ENCODE results near the gene RFPL3.

RFPL3 gene

DNA sequence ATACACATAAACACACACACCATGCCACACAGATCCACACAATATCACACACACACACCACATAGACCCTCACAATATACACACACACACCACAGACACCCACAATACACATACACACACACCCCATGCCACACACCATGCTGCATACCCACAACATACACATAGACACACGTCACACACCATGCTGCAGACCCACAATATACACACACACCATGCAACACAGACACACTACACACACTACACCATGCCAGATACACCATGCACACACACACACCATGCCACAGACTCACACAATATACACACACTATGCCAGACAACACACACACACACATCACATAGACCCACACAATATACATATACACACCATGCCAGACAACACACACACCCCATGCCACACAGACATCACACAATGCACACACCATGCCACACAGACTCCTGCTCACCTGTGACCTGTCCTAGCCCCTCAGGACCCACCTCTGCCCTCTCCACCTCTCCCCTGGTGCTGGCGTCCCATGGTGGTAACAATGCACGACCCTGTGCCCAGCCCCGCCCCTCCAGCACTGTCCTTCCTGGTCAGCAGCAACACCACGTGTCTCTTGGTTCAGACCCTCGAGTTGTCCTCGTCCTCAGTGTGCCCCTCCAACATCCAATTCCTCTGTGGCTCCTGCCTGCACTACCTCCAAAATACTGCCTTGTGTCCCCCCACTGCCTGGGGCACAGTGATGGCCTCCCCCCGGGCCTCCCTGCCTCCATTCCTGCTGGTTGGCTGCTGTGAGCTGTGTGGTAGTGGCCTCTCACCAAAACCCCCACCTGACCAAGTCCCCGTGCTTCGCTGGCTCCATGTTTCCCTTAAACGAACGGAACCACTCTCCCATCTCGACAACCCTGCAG, 23.7 kb upstream of the RFPL3 start:
- Histone ChIP-seq H4K20me1 (ENCODE audit: insufficient read depth, low read length) (no peaks in the 10 kb centered on the region), H3K27me3 (ENCODE audit: insufficient read depth, low read length, poor library complexity) (peaks cover 13% of the 10 kb centered on the region), H3K79me2 (ENCODE audit: insufficient read depth, low read length) (no peaks in the 10 kb centered on the region), H3K36me3 (ENCODE audit: insufficient read depth, low read length) (no peaks in the 10 kb centered on the region), H3K27ac (ENCODE audit: low read length) (no peak overlapping the region), H3K9me3 (ENCODE audit: insufficient read depth, low read length, severe bottlenecking) (no peaks in the 10 kb centered on the region), H3K4me3 (ENCODE audit: low read depth in 1 of 2, low read length in 2 of 2) (no peak overlapping the region), H3K4me1 (ENCODE audit: insufficient read depth, low read length) (no peaks in the 10 kb centered on the region), H3K4me2 (ENCODE audit: insufficient read depth, low read length) (no peak overlapping the region), H2AFZ (ENCODE audit: low read depth, low read length) (no peak overlapping the region), H3K9ac (ENCODE audit: low read depth, low read length) (no peak overlapping the region)
- TF ChIP-seq EZH2 (IDR thresholded peaks at IDR 0.05; ENCODE audit: borderline replicate concordance, low read depth, low read length, severe bottlenecking), result no peak
- TF ChIP-seq, protein P1, sequence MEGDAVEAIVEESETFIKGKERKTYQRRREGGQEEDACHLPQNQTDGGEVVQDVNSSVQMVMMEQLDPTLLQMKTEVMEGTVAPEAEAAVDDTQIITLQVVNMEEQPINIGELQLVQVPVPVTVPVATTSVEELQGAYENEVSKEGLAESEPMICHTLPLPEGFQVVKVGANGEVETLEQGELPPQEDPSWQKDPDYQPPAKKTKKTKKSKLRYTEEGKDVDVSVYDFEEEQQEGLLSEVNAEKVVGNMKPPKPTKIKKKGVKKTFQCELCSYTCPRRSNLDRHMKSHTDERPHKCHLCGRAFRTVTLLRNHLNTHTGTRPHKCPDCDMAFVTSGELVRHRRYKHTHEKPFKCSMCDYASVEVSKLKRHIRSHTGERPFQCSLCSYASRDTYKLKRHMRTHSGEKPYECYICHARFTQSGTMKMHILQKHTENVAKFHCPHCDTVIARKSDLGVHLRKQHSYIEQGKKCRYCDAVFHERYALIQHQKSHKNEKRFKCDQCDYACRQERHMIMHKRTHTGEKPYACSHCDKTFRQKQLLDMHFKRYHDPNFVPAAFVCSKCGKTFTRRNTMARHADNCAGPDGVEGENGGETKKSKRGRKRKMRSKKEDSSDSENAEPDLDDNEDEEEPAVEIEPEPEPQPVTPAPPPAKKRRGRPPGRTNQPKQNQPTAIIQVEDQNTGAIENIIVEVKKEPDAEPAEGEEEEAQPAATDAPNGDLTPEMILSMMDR (IDR thresholded peaks at IDR 0.05; ENCODE audit: borderline replicate concordance, extremely low read depth, low read length, poor library complexity, severe bottlenecking), result no peak
- ATAC-seq (ENCODE audit: insufficient read depth, low read depth), result no peak
- no peak for DNase-seq

DNA sequence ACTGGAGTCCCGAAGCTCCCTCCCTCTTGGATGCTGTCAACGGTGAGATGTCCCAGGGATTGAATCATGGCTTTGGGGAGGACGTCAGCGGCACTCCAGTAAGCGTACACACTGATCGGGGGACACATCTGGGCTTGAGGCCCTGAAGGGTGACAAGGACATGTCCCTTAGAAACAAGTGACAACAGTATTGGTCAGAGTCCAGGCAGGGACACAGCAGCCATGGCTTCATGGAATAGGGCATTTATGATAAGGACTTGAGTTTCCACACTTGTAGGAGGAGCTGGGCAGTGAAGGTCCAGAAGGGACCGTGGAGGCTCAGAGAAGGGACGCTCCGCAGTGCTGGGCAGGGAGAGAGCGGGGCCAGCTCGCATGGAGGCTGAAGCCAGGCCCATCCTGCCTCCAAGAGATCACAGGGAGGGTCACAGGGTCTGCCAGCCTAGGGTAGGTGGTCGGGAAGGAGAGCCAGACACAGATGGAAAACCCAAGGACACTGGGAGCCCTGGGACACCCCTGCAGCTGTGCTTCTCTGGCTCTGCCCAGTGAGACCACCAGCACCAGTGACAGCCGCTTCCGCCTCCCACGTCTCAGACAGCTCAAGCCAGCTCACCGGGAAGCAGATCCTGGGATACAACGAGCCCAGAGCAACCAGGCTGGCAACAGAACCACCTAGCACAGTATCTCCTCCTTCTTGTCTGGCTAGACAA, 22.9 kb upstream of the RFPL3 start:
- no peak overlapping the region for H3K9ac ChIP-seq (ENCODE audit: low read depth, low read length)
- DNase-seq, result no peak
- H2AFZ ChIP-seq (ENCODE audit: low read depth, low read length), result no peak overlapping the region
- H3K79me2 ChIP-seq (ENCODE audit: insufficient read depth, low read length), result no peaks in the 10 kb centered on the region
- no peaks in the 10 kb centered on the region for H3K4me1 ChIP-seq (ENCODE audit: insufficient read depth, low read length)
- no peaks in the 10 kb centered on the region for H3K9me3 ChIP-seq (ENCODE audit: insufficient read depth, low read length, severe bottlenecking)
- H3K36me3 ChIP-seq (ENCODE audit: insufficient read depth, low read length), result no peaks in the 10 kb centered on the region
- peaks cover 13% of the 10 kb centered on the region for H3K27me3 ChIP-seq (ENCODE audit: insufficient read depth, low read length, poor library complexity)
- no peak overlapping the region for H3K27ac ChIP-seq (ENCODE audit: low read length)
- no peak overlapping the region for H3K4me2 ChIP-seq (ENCODE audit: insufficient read depth, low read length)
- no peak for TF ChIP-seq EZH2 (IDR thresholded peaks at IDR 0.05; ENCODE audit: borderline replicate concordance, low read depth, low read length, severe bottlenecking)
- TF ChIP-seq, protein P1 (IDR thresholded peaks at IDR 0.05; ENCODE audit: borderline replicate concordance, extremely low read depth, low read length, poor library complexity, severe bottlenecking), result no peak
- H3K4me3 ChIP-seq (ENCODE audit: low read depth in 1 of 2, low read length in 2 of 2), result no peak overlapping the region
- no peaks in the 10 kb centered on the region for H4K20me1 ChIP-seq (ENCODE audit: insufficient read depth, low read length)
- no peak for ATAC-seq (ENCODE audit: insufficient read depth, low read depth)

DNA sequence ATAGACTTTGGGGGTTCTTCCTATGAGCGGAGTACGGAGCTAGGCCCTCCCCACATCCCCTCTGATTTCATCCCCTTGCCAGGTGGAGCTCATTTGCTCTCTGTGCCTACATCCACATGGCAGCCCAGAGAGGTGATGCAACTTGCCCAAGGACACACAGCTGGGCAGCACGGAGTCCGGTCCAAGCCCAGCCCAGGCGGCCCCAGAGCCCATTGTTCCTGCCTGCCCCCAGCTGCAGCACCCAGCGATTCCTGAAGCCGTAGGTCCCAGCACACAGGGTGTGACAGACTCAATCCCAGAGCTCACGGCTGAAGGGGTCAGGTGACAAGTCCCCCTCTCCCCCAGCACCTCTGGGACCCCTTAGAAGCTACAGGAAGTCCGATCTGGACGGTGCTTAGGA, 22.2 kb upstream of the RFPL3 start:
- Histone ChIP-seq H3K27me3 (ENCODE audit: insufficient read depth, low read length, poor library complexity) (peaks cover 13% of the 10 kb centered on the region), H3K4me2 (ENCODE audit: insufficient read depth, low read length) (no peak overlapping the region), H3K9me3 (ENCODE audit: insufficient read depth, low read length, severe bottlenecking) (no peaks in the 10 kb centered on the region), H3K36me3 (ENCODE audit: insufficient read depth, low read length) (no peaks in the 10 kb centered on the region), H3K27ac (ENCODE audit: low read length) (no peak overlapping the region), H3K79me2 (ENCODE audit: insufficient read depth, low read length) (no peaks in the 10 kb centered on the region), H2AFZ (ENCODE audit: low read depth, low read length) (no peak overlapping the region), H4K20me1 (ENCODE audit: insufficient read depth, low read length) (no peaks in the 10 kb centered on the region), H3K4me3 (ENCODE audit: low read depth in 1 of 2, low read length in 2 of 2) (no peak overlapping the region), H3K4me1 (ENCODE audit: insufficient read depth, low read length) (no peaks in the 10 kb centered on the region), H3K9ac (ENCODE audit: low read depth, low read length) (no peak overlapping the region)
- no peak for TF ChIP-seq EZH2 (IDR thresholded peaks at IDR 0.05; ENCODE audit: borderline replicate concordance, low read depth, low read length, severe bottlenecking)
- TF ChIP-seq, protein P1 (IDR thresholded peaks at IDR 0.05; ENCODE audit: borderline replicate concordance, extremely low read depth, low read length, poor library complexity, severe bottlenecking), result no peak
- DNase-seq (no peak), ATAC-seq (ENCODE audit: insufficient read depth, low read depth) (no peak)

All from DND-41 (cell line).